Breast epithelium (tissue), 3 donors: ENCODE results near the gene ERN1.

ENCODE experiments used
- POLR2A ChIP-seq: fragments of 450-650 bp; IDR thresholded peaks from one replicate; pipeline ENCODE4 v1.6.1; 2016; ENCODE audit warnings: antibody characterized with exemption, mild to moderate bottlenecking, moderate library complexity
- POLR2AphosphoS5 ChIP-seq, 3 donors: sonication (generic); formaldehyde crosslinking; IDR thresholded peaks; one replicate each; pipeline ENCODE4 v1.6.1; 2017; ENCODE audit warnings: antibody characterized with exemption in 3 of 3
- TF ChIP-seq, protein P1 (sequence below), 3 donors: fragments of 450-650 bp; IDR thresholded peaks; one replicate each; pipeline ENCODE4 v1.5.1; 2016 to 2017; ENCODE audit warnings: antibody characterized with exemption in 3 of 3, mild to moderate bottlenecking in 3 of 3, moderate library complexity in 3 of 3

DNA sequence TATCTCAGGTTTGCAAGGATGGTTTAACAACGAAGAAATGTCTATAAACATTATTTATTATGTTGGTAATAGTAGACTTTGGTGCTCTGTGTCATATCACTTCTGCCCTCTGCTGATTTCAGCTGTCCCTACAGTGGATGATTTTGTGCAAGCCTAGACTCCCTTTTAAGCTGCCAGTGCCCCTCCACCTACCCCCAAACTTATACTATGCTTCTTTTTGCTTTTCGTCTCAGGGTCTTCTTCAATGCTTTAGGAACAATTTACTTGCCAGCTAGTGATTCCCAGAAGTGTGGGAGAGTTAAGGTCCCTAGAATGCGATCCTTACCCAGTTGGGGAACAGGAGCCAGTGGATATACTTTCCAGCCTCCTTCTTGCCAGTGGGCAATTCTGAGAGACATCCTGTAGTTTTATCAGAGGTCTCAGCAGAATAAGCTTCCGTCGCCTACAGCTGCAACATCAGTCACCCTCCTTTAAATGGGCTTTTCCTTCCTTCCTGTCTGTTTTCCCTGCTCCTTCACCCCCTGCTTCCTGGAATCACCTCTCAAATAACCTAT, 113.6 kb downstream of the ERN1 start:
- TF ChIP-seq, protein P1, sequence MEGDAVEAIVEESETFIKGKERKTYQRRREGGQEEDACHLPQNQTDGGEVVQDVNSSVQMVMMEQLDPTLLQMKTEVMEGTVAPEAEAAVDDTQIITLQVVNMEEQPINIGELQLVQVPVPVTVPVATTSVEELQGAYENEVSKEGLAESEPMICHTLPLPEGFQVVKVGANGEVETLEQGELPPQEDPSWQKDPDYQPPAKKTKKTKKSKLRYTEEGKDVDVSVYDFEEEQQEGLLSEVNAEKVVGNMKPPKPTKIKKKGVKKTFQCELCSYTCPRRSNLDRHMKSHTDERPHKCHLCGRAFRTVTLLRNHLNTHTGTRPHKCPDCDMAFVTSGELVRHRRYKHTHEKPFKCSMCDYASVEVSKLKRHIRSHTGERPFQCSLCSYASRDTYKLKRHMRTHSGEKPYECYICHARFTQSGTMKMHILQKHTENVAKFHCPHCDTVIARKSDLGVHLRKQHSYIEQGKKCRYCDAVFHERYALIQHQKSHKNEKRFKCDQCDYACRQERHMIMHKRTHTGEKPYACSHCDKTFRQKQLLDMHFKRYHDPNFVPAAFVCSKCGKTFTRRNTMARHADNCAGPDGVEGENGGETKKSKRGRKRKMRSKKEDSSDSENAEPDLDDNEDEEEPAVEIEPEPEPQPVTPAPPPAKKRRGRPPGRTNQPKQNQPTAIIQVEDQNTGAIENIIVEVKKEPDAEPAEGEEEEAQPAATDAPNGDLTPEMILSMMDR (IDR thresholded peaks at IDR 0.05): no peak
- TF ChIP-seq POLR2A: no peak
- TF ChIP-seq POLR2AphosphoS5 (IDR thresholded peaks at IDR 0.05): no peak
